Esophagus muscularis mucosa (tissue), 4 donors: ENCODE measurements around the gene RAB40A. TPM values are rescaled to one million over a fixed set of nuclear protein-coding genes. Genes with fewer than 3 reads are reported as not detected.
"Not testable (repeated sequence)": the region's sequence is repeated elsewhere in the genome, so short reads cannot be mapped to it uniquely, and the experiment has no call there.

ENCODE experiments used
- DNase-seq: peaks from one replicate; pipeline ENCODE4 v3.0.0-alpha.2; 2017; ENCODE audit errors: extremely low spot score
- H3K27ac ChIP-seq, 4 donors: fragments of 200-600 bp; sonication (generic); replicated peaks in 1 of 4; 1 replicate in 3 of 4; 2 replicates in 1 of 4; pipeline ENCODE4 v1.5.1; 2016 to 2019; ENCODE audit warnings: mild to moderate bottlenecking in 1 of 4
- H3K27me3 ChIP-seq, 4 donors: fragments of 200-600 bp; sonication (generic); one replicate each; pipeline versions ENCODE4 v1.5.1 to v1.6.0; 2016 to 2019
- H3K36me3 ChIP-seq, 4 donors: fragments of 200-600 bp; sonication (generic); one replicate each; pipeline ENCODE4 v1.5.1; 2016 to 2019
- H3K4me1 ChIP-seq, 4 donors: fragments of 200-600 bp; sonication (generic); one replicate each; pipeline ENCODE4 v1.5.1; 2016 to 2019
- H3K4me3 ChIP-seq, 4 donors: fragments of 200-600 bp; sonication (generic); 1 replicate in 2 of 4; 2 replicates in 2 of 4; pipeline ENCODE4 v1.5.1; 2016 to 2019; ENCODE audit warnings: mild to moderate bottlenecking in 4 of 4, moderate library complexity in 1 of 4
- H3K9me3 ChIP-seq, 4 donors: fragments of 200-600 bp; sonication (generic); 1 replicate in 3 of 4; 2 replicates in 1 of 4; pipeline ENCODE4 v1.5.1; 2016 to 2019
- EP300 ChIP-seq: sonication (generic); formaldehyde crosslinking; IDR thresholded peaks from one replicate; pipeline ENCODE4 v1.6.1; 2017; ENCODE audit warnings: antibody characterized with exemption
- POLR2A ChIP-seq: fragments of 450-650 bp; IDR thresholded peaks from one replicate; pipeline ENCODE4 v1.6.1; 2017; ENCODE audit warnings: antibody characterized with exemption, moderate library complexity, mild to moderate bottlenecking, low read depth
- POLR2AphosphoS5 ChIP-seq, 2 donors: sonication (generic); formaldehyde crosslinking; IDR thresholded peaks; one replicate each; pipeline ENCODE4 v1.6.1; 2017; ENCODE audit warnings: antibody characterized with exemption in 2 of 2
- WGBS: methylation state at CpG from one replicate; pipeline ENCODE4 v1.1.5; 2018; 5-methylcytosine and 5-hydroxymethylcytosine counted together
- intact Hi-C: fragments of 100-400 bp; cut with DNase I; formaldehyde crosslinking; loops from one replicate; pipeline ENCODE4 v1.15.1; 2023
- total RNA-seq, 4 donors: library from RNA; depleted of rRNA; stranded (reverse); fragments of >200 nt; gene quantifications; one replicate each; pipeline versions ENCODE4 v1.1.0 to v1.2.1, GENCODE V29; 2016
- TF ChIP-seq, protein P1 (sequence below), 3 experiments: fragments of 200-600 bp in 2 of 3; fragments of 450-650 bp in 1 of 3; sonication (generic) in 2 of 3; IDR thresholded peaks; one replicate each; pipeline ENCODE4 v1.5.1; 2017 to 2019; ENCODE audit warnings: antibody characterized with exemption in 3 of 3, mild to moderate bottlenecking in 2 of 3, moderate library complexity in 1 of 3

Gene RAB40A
- total RNA-seq, 4 donors from 2014 or later, result 4.5 to 13.2 (median 9.5) TPM

- H3K27ac ChIP-seq, intact Hi-C loops, H3K9me3 ChIP-seq, H3K4me1 ChIP-seq, H3K27me3 ChIP-seq, DNase-seq, H3K4me3 ChIP-seq, H3K36me3 ChIP-seq: not testable (repeated sequence)
- WGBS, result 33% methylated on average over 4 of the region's 4 CpGs
- TF ChIP-seq, protein P1, sequence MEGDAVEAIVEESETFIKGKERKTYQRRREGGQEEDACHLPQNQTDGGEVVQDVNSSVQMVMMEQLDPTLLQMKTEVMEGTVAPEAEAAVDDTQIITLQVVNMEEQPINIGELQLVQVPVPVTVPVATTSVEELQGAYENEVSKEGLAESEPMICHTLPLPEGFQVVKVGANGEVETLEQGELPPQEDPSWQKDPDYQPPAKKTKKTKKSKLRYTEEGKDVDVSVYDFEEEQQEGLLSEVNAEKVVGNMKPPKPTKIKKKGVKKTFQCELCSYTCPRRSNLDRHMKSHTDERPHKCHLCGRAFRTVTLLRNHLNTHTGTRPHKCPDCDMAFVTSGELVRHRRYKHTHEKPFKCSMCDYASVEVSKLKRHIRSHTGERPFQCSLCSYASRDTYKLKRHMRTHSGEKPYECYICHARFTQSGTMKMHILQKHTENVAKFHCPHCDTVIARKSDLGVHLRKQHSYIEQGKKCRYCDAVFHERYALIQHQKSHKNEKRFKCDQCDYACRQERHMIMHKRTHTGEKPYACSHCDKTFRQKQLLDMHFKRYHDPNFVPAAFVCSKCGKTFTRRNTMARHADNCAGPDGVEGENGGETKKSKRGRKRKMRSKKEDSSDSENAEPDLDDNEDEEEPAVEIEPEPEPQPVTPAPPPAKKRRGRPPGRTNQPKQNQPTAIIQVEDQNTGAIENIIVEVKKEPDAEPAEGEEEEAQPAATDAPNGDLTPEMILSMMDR (IDR thresholded peaks at IDR 0.05), result peak; percentile 13 to 45 (median 28)
Observed at GRCh38 chrX:103489733-103490132, 29.6 kb downstream of the RAB40A start.

- H3K9me3 ChIP-seq, result no peaks in the 10 kb centered on the region
- H3K4me3 ChIP-seq, result no peak overlapping the region
- no peaks in the 10 kb centered on the region for H3K4me1 ChIP-seq
- no peak for DNase-seq
- WGBS, result 0% methylated on average over 1 of the region's 1 CpG
- H3K27me3 ChIP-seq, result no peaks in the 10 kb centered on the region
- no peak for TF ChIP-seq EP300
- TF ChIP-seq, protein P1 (IDR thresholded peaks at IDR 0.05), result no peak
- TF ChIP-seq POLR2AphosphoS5 (IDR thresholded peaks at IDR 0.05), result no peak
- no peak for TF ChIP-seq POLR2A
- intact Hi-C loops, result no loop called here
- no peaks in the 10 kb centered on the region for H3K36me3 ChIP-seq
- no peak overlapping the region for H3K27ac ChIP-seq
Observed at GRCh38 chrX:103488794-103489193, 30.5 kb downstream of the RAB40A start.

GRCh38 chrX:103488332-103488731, 31.0 kb downstream of the RAB40A start:
- no peaks in the 10 kb centered on the region for H3K27me3 ChIP-seq
- intact Hi-C loops, result no loop called here
- DNase-seq, result no peak
- H3K27ac ChIP-seq, result no peak overlapping the region
- no peaks in the 10 kb centered on the region for H3K4me1 ChIP-seq
- TF ChIP-seq POLR2A, result no peak
- TF ChIP-seq, protein P1 (IDR thresholded peaks at IDR 0.05), result peak; percentile 16 to 45 (median 21)
- 25% methylated on average over 4 of the region's 4 CpGs for WGBS
- H3K9me3 ChIP-seq, result no peaks in the 10 kb centered on the region
- no peaks in the 10 kb centered on the region for H3K36me3 ChIP-seq
- no peak overlapping the region for H3K4me3 ChIP-seq

- no peaks in the 10 kb centered on the region for H3K9me3 ChIP-seq
- 81% methylated on average over 4 of the region's 4 CpGs for WGBS
- no peaks in the 10 kb centered on the region for H3K27me3 ChIP-seq
- H3K4me1 ChIP-seq, result no peaks in the 10 kb centered on the region
- H3K36me3 ChIP-seq, result no peaks in the 10 kb centered on the region
- TF ChIP-seq EP300 (no peak), POLR2A (no peak), POLR2AphosphoS5 (IDR thresholded peaks at IDR 0.05) (no peak)
- TF ChIP-seq, protein P1 (IDR thresholded peaks at IDR 0.05), result no peak
- no peak overlapping the region for H3K4me3 ChIP-seq
- no peak for DNase-seq
- H3K27ac ChIP-seq, result no peak overlapping the region
- intact Hi-C loops, result no loop called here
Observed at GRCh38 chrX:103483720-103484119, 35.6 kb downstream of the RAB40A start.

DNA sequence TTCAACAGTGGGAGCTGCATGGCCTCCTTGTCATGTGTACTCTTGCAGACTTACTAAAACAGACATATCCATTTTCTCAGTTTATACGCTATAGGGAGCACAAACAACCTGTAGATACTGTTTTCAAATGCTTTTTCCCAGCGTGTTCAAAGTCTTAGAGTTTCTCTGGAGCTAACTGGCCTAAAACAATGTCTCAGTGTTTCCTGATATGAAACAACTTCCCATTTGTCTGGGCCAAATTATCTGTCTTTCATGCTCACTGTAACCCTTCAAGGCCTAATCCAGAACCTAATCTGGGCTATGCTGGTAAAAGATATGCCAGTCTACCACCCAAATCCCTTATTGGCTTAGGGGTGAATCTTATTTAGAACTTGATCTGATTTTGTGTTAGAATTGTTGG, 38.8 kb downstream of the RAB40A start:
- 78% methylated on average over 1 of the region's 2 CpGs for WGBS
- no peaks in the 10 kb centered on the region for H3K9me3 ChIP-seq
- no peaks in the 10 kb centered on the region for H3K36me3 ChIP-seq
- no peak overlapping the region for H3K4me3 ChIP-seq
- no peak for DNase-seq
- intact Hi-C loops, result no loop called here
- H3K27me3 ChIP-seq, result no peaks in the 10 kb centered on the region
- TF ChIP-seq POLR2A (no peak), POLR2AphosphoS5 (IDR thresholded peaks at IDR 0.05) (no peak), EP300 (no peak)
- TF ChIP-seq, protein P1 (IDR thresholded peaks at IDR 0.05), result no peak
- no peak overlapping the region for H3K27ac ChIP-seq
- no peaks in the 10 kb centered on the region for H3K4me1 ChIP-seq
